SK-N-SH treated with all-trans-retinoic acid at 6 μM for 48 hours (cell line): ENCODE results near the gene SBSN.

ENCODE experiments used
- ARNTL ChIP-seq: fragments of 450-650 bp; formaldehyde crosslinking; IDR thresholded peaks from 2 replicates; pipeline ENCODE4 v1.5.0; 2020; ENCODE audit warnings: low read depth, mild to moderate bottlenecking, moderate library complexity, borderline replicate concordance
- CREB5 ChIP-seq: fragments of 250-450 bp; sonication (Bioruptor Pico); IDR thresholded peaks from 2 replicates; pipeline ENCODE4 v1.5.1; 2020; ENCODE audit warnings: low read depth, mild to moderate bottlenecking, moderate library complexity
- CSDC2 ChIP-seq: fragments of 250-450 bp; sonication (Bioruptor Pico); IDR thresholded peaks from 2 replicates; pipeline ENCODE4 v1.5.0; 2020; ENCODE audit warnings: mild to moderate bottlenecking, moderate library complexity
- ESRRG ChIP-seq: fragments of 250-450 bp; sonication (Bioruptor Pico); IDR thresholded peaks from 2 replicates; pipeline ENCODE4 v1.6.1; 2021; ENCODE audit warnings: mild to moderate bottlenecking
- PATZ1 ChIP-seq: fragments of 250-450 bp; sonication (Bioruptor Pico); IDR thresholded peaks from 2 replicates; pipeline ENCODE4 v1.8.0; 2020; ENCODE audit warnings: mild to moderate bottlenecking, moderate library complexity, borderline replicate concordance
- PPARA ChIP-seq: fragments of 250-450 bp; sonication (Bioruptor Pico); IDR thresholded peaks from 2 replicates; pipeline ENCODE4 v1.5.0; 2020; ENCODE audit warnings: mild to moderate bottlenecking, borderline replicate concordance
- RARB ChIP-seq: fragments of 250-450 bp; sonication (Bioruptor Pico); IDR thresholded peaks from 2 replicates; pipeline ENCODE4 v1.8.0; 2021; ENCODE audit warnings: mild to moderate bottlenecking, moderate library complexity
- SNAI2 ChIP-seq: fragments of 250-450 bp; sonication (Bioruptor Pico); IDR thresholded peaks from 2 replicates; pipeline ENCODE4 v1.5.0; 2020; ENCODE audit warnings: mild to moderate bottlenecking, moderate library complexity
- TCF4 ChIP-seq: fragments of 250-450 bp; sonication (Bioruptor Pico); IDR thresholded peaks from 2 replicates; pipeline ENCODE4 v1.8.0; 2021; ENCODE audit warnings: mild to moderate bottlenecking, moderate library complexity, borderline replicate concordance
- TOX ChIP-seq: fragments of 250-450 bp; sonication (Bioruptor Pico); IDR thresholded peaks from 2 replicates; pipeline ENCODE4 v1.8.0; 2021; ENCODE audit warnings: mild to moderate bottlenecking, moderate library complexity, borderline replicate concordance
- ZC3H10 ChIP-seq: fragments of 250-450 bp; sonication (Bioruptor Pico); IDR thresholded peaks from 2 replicates; pipeline ENCODE4 v1.5.1; 2021; ENCODE audit warnings: mild to moderate bottlenecking, moderate library complexity
- ZFP3 ChIP-seq: fragments of 250-450 bp; sonication (Bioruptor Pico); IDR thresholded peaks from 2 replicates; pipeline ENCODE4 v1.5.0; 2020; ENCODE audit warnings: mild to moderate bottlenecking, moderate library complexity
- ZNF70 ChIP-seq: fragments of 450-650 bp; formaldehyde crosslinking; IDR thresholded peaks from 2 replicates; pipeline ENCODE4 v1.5.0; 2020; ENCODE audit warnings: mild to moderate bottlenecking, moderate library complexity
- ZNF8 ChIP-seq: fragments of 450-650 bp; formaldehyde crosslinking; IDR thresholded peaks from 2 replicates; pipeline ENCODE4 v1.5.0; 2020; ENCODE audit warnings: mild to moderate bottlenecking, moderate library complexity

GRCh38 chr19:35513628-35514281, 14.4 kb downstream of the SBSN start, which contains the start of gene DMKN:
- TF ChIP-seq ZNF70: no peak
- TF ChIP-seq PATZ1 (CRISPR knock-in tag): no peak
- no peak for TF ChIP-seq CREB5
- TF ChIP-seq ESRRG (CRISPR knock-in tag): no peak
- TF ChIP-seq ZC3H10 (CRISPR knock-in tag): no peak
- no peak for TF ChIP-seq RARB (CRISPR knock-in tag)
- TF ChIP-seq ZFP3 (CRISPR knock-in tag): no peak
- no peak for TF ChIP-seq CSDC2 (CRISPR knock-in tag)
- TF ChIP-seq TOX (CRISPR knock-in tag): no peak
- TF ChIP-seq ZNF8: no peak
- no peak for TF ChIP-seq TCF4 (CRISPR knock-in tag)
- TF ChIP-seq ARNTL: no peak
- TF ChIP-seq SNAI2 (CRISPR knock-in tag): no peak
- no peak for TF ChIP-seq PPARA (CRISPR knock-in tag)
